HEK293T (cell line): ENCODE results near the gene MLLT10.

ENCODE experiments used
- CTCF ChIA-PET: fragments of 350-600 bp; formaldehyde crosslinking; extraction: SDS; loops from one replicate; lab custom pipeline; 2021; ENCODE audit warnings: antibody characterized with exemption, inconsistent platforms; lab: Yijun Ruan, JAX
- POLR2A ChIA-PET: fragments of 350-600 bp; formaldehyde crosslinking; extraction: SDS; loops from one replicate; lab custom pipeline; 2020; ENCODE audit warnings: antibody characterized with exemption, inconsistent platforms; lab: Yijun Ruan, JAX
- DNase-seq: peaks from one replicate; pipeline ENCODE4 v3.0.0; 2012; ENCODE audit warnings: mixed read lengths; ENCODE audit errors: extremely low spot score
- ARNT ChIP-seq: fragments of 450-650 bp; IDR thresholded peaks from 2 replicates; pipeline ENCODE4 v1.6.1; 2017; ENCODE audit warnings: mild to moderate bottlenecking
- BHLHE40 ChIP-seq: fragments of 450-650 bp; IDR thresholded peaks from 2 replicates; pipeline ENCODE4 v1.6.1; 2016; ENCODE audit warnings: mild to moderate bottlenecking, moderate library complexity, borderline replicate concordance
- CTBP1 ChIP-seq: fragments of 450-650 bp; IDR thresholded peaks from 2 replicates; pipeline ENCODE4 v1.6.1; 2016; ENCODE audit warnings: borderline replicate concordance
- ELF4 ChIP-seq: fragments of 450-650 bp; IDR thresholded peaks from 2 replicates; pipeline ENCODE4 v1.6.1; 2017; ENCODE audit warnings: antibody characterized with exemption
- FOXA1 ChIP-seq: fragments of 450-650 bp; IDR thresholded peaks from 2 replicates; pipeline ENCODE4 v1.6.1; 2016; ENCODE audit warnings: mild to moderate bottlenecking
- FOXK2 ChIP-seq: fragments of 450-650 bp; IDR thresholded peaks from 2 replicates; pipeline ENCODE4 v1.6.1; 2016; ENCODE audit warnings: mild to moderate bottlenecking
- FOXM1 ChIP-seq: fragments of 450-650 bp; IDR thresholded peaks from 2 replicates; pipeline ENCODE4 v1.6.1; 2017; ENCODE audit warnings: mild to moderate bottlenecking, borderline replicate concordance
- HDGF ChIP-seq: fragments of 450-650 bp; IDR thresholded peaks from 2 replicates; pipeline ENCODE4 v1.6.1; 2017; ENCODE audit warnings: antibody characterized with exemption, borderline replicate concordance
- L3MBTL2 ChIP-seq: fragments of 450-650 bp; conservative IDR thresholded peaks from 2 replicates; pipeline ENCODE4 v1.6.1; 2016; ENCODE audit warnings: mild to moderate bottlenecking
- LEF1 ChIP-seq: fragments of 450-650 bp; IDR thresholded peaks from 2 replicates; pipeline ENCODE4 v1.6.1; 2017; ENCODE audit warnings: mild to moderate bottlenecking, borderline replicate concordance
- NFRKB ChIP-seq: fragments of 450-650 bp; IDR thresholded peaks from 2 replicates; pipeline ENCODE4 v1.6.1; 2016; ENCODE audit warnings: mild to moderate bottlenecking, moderate library complexity
- SP1 ChIP-seq: fragments of 450-650 bp; IDR thresholded peaks from 2 replicates; pipeline ENCODE4 v1.6.1; 2017
- SUZ12 ChIP-seq: fragments of 450-650 bp; IDR thresholded peaks from 2 replicates; pipeline ENCODE4 v1.6.1; 2016; ENCODE audit warnings: mild to moderate bottlenecking
- TARDBP ChIP-seq: fragments of 450-650 bp; IDR thresholded peaks from 2 replicates; pipeline ENCODE4 v1.6.1; 2016
- ZNF384 ChIP-seq: fragments of 450-650 bp; IDR thresholded peaks from 2 replicates; pipeline ENCODE4 v1.6.1; 2016
- TF ChIP-seq, protein P1 (sequence below): fragments of 450-650 bp; IDR thresholded peaks from 2 replicates; pipeline ENCODE4 v1.6.1; 2016

The MLLT10 gene

DNA sequence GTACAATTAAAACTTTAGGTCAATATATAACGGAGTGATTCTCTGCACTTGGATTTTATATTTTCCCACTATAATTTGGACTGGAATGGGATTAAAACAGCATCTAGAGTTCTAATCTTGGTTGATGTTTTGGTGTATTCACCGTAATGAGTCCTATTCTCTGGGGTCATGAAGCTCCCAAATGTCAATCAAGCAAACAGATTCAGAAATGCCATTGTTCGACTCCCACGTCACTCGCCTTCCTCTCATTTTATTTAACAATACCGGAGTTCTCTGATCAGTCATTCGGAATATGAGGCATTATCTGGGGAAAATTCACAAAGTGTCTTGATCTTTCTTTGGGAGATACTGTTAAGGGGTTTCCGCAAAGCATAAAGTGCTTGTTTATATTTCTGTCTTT, 35.0 kb upstream of the MLLT10 start:
- ChIA-PET CTCF (no interaction called here), POLR2A (no interaction called here)
- no peak for TF ChIP-seq BHLHE40
- DNase-seq = no peak

DNA sequence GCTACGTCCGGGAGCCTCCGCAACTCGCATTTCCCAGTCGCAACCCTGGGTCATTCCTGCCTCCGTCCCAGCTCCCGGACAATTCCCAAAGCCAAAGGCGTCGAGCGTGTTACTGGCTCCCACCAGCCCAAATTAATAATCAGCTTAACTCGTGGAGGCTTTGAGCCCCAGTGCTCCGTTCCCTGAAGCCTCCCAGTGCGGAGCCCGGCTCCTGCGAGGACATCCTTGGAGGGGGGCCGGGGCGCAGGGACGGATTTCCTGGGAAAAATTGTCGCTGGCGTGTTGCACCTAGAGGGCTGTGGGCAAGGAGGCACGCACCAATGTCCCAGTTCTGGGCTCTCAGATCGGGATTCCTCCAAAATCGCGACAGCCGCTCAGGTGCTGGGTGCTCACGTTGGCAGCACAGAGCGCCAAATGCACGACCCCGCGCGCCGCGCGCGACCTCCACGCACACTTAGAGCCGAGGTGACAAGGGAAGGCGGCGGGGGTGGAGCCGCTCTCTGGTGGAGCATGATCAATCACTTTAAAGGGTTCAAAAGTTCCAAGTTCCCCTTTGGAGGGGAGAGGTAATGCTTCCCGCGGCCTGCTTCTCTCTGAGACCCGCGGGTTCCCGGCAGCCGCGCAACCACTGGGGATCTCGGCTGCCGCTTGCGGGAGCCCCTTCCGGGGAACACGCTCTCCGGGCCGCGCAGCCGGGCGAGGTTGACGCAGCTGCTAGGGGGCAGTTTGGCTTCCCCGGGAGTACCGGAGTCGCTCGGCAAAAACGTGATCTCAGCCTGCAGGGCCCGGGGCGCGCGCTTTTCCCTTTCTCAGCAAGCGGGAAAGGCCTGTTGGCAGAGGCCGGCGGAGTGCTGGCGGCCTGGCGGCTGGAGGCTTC, 34.1 kb upstream of the MLLT10 start:
- no peak for DNase-seq
- TF ChIP-seq BHLHE40 = no peak
- TF ChIP-seq FOXA1 = no peak
- no peak for TF ChIP-seq HDGF
- no peak for TF ChIP-seq SUZ12
- TF ChIP-seq SP1 = no peak
- TF ChIP-seq L3MBTL2 = no peak
- no peak for TF ChIP-seq ELF4
- TF ChIP-seq, protein P1, sequence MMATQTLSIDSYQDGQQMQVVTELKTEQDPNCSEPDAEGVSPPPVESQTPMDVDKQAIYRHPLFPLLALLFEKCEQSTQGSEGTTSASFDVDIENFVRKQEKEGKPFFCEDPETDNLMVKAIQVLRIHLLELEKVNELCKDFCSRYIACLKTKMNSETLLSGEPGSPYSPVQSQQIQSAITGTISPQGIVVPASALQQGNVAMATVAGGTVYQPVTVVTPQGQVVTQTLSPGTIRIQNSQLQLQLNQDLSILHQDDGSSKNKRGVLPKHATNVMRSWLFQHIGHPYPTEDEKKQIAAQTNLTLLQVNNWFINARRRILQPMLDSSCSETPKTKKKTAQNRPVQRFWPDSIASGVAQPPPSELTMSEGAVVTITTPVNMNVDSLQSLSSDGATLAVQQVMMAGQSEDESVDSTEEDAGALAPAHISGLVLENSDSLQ = no peak
- TF ChIP-seq CTBP1 = no peak
- TF ChIP-seq FOXK2 = no peak
- no peak for TF ChIP-seq NFRKB
- no peak for TF ChIP-seq TARDBP
- no peak for TF ChIP-seq ARNT
- no peak for TF ChIP-seq ZNF384
- TF ChIP-seq FOXM1 = no peak
- no peak for TF ChIP-seq LEF1
- POLR2A ChIA-PET = no interaction called here
- CTCF ChIA-PET = no interaction called here

DNA sequence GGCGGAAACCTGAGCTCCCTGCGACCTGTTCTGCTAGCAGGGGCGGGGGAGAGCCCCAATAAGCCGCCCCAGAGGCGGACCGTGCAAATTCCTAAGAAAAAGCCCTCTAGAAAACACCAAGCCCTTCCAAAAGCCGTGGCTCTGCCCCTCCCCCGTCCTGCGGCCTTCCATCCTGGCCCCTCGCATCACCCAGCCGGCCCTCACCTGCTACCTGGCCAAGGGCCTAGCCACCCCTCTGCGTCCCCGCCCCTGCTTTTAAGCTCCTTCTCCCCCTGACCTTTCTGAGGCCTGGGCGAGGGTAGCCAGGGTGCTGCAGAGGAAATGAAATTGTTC, 33.5 kb upstream of the MLLT10 start:
- POLR2A ChIA-PET = no interaction called here
- no peak for DNase-seq
- TF ChIP-seq, protein P1 = no peak
- TF ChIP-seq FOXA1 (no peak), LEF1 (no peak), SUZ12 (no peak), CTBP1 (no peak), ZNF384 (no peak), ELF4 (no peak), HDGF (no peak), FOXM1 (no peak), TARDBP (no peak), BHLHE40 (no peak)
- CTCF ChIA-PET = no interaction called here

DNA sequence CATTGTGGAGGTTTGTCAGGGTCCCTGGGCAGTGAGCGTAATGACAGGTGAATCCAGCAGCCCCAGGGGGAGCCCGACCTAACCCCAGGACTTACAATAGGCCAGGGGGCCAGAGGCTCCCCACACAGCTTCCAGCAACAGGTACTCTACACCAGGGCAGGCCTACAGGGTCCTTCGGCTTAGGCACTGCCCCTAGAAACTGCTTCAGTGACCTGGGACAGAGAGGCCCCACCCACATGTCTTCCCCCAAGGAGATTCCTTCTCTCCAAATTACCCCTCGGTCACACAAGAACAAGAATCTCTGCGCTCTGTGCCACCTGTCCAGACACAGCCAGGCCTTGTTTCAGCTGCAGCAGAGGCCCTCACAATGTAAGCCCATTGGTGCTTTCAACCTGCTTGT, 32.9 kb upstream of the MLLT10 start:
- TF ChIP-seq HDGF (no peak), LEF1 (no peak), TARDBP (no peak), FOXK2 (no peak), ELF4 (no peak), L3MBTL2 (no peak), ZNF384 (no peak), FOXM1 (no peak), SP1 (no peak), NFRKB (no peak), BHLHE40 (no peak), ARNT (no peak), CTBP1 (no peak), SUZ12 (no peak), FOXA1 (no peak)
- TF ChIP-seq, protein P1 = no peak
- no peak for DNase-seq
- ChIA-PET POLR2A (interaction anchor here (1.3 kb wide), 1 partner anchor 25 kb away, joined by 4 read pairs; the partner anchor contains the start of gene SKIDA1), CTCF (no interaction called here)

DNA sequence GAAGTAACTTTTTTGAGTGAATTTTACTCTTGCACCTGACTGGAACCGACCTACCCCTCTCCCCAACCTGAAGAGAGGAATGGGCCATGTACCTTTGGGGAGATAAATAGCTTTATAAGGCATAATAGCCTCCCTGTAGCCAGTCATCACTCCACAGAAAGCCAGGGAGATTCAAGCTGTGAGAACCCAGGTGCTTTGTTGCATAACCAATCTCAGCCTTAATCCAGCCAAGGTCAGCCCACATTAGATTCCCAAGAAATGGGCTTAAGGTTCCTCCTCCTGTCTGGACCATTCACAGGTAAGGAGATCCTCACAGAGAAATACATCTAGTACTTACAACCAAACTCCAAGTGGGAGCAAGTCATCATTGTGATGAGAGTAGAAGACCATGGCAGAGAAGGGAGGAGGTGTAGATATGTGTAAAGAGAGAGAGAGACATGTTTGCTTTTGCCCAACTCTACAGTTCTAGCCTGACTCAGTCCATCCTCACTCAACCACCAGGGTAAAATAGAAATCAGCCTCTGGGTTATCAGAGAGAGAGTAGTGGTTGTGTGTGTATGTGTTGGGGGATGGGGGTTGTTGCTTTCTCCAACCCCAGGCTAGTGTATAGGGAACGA, 32.2 kb upstream of the MLLT10 start:
- TF ChIP-seq LEF1 (no peak), SP1 (no peak), FOXK2 (no peak), BHLHE40 (no peak), FOXM1 (no peak), TARDBP (no peak), ELF4 (no peak), ZNF384 (no peak), FOXA1 (no peak), NFRKB (no peak), SUZ12 (no peak), L3MBTL2 (no peak), HDGF (no peak), ARNT (no peak)
- TF ChIP-seq, protein P1 = no peak
- ChIA-PET CTCF (no interaction called here), POLR2A (interaction anchor here (1.3 kb wide), 1 partner anchor 24 kb away, joined by 4 read pairs; the partner anchor contains the start of gene SKIDA1)
- no peak for DNase-seq
